ENCODE data around the gene MYL12B.

The MYL12B gene

DNA sequence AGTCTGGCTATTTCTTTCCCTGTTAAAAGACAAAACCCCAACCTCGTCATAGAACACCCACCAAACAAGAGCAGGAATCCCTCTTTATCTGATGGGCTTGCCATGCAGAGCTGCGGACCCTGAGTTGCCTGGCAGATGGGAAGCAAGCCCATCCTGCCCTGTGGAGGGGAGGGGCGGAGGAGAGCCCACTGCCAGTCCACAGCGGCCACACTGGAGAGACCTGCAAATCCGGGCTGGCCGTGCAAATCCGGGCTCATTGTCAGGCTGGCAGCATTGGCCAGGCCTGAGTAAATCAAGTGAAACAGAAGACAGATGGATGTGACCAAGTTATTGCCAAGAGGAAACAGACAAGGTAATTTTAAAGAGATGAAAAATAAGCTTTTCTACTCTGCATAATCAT lies 22.0 kb downstream of the MYL12B start:
- no peak for DNase-seq
- no peaks in the 10 kb centered on the region for H3K36me3 ChIP-seq (replicated peaks; ENCODE audit: insufficient read depth, low read length)
- H3K9ac ChIP-seq (ENCODE audit: low read length): no peak overlapping the region
- H4K20me1 ChIP-seq (ENCODE audit: insufficient read depth, low read length): no peaks in the 10 kb centered on the region
- H3F3A ChIP-seq (ENCODE audit: insufficient read depth, low read length): peaks cover under 1% of the 10 kb centered on the region; the same call in 1 of the 2 replicates
- H2AFZ ChIP-seq (ENCODE audit: low read length): no peak overlapping the region
- H3K27me3 ChIP-seq (replicated peaks; ENCODE audit: insufficient read depth, low read length): peaks cover 11% of the 10 kb centered on the region; the same call in 1 of the 2 replicates
- TF ChIP-seq, protein P1, sequence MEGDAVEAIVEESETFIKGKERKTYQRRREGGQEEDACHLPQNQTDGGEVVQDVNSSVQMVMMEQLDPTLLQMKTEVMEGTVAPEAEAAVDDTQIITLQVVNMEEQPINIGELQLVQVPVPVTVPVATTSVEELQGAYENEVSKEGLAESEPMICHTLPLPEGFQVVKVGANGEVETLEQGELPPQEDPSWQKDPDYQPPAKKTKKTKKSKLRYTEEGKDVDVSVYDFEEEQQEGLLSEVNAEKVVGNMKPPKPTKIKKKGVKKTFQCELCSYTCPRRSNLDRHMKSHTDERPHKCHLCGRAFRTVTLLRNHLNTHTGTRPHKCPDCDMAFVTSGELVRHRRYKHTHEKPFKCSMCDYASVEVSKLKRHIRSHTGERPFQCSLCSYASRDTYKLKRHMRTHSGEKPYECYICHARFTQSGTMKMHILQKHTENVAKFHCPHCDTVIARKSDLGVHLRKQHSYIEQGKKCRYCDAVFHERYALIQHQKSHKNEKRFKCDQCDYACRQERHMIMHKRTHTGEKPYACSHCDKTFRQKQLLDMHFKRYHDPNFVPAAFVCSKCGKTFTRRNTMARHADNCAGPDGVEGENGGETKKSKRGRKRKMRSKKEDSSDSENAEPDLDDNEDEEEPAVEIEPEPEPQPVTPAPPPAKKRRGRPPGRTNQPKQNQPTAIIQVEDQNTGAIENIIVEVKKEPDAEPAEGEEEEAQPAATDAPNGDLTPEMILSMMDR (IDR thresholded peaks at IDR 0.05; ENCODE audit: low read length): no peak
- TF ChIP-seq EZH2 (optimal IDR thresholded peaks at IDR 0.05; ENCODE audit: low read depth, low read length): no peak
- no peak for TF ChIP-seq EZH2phosphoT487 (IDR thresholded peaks at IDR 0.05; ENCODE audit: low read length)
- no peaks in the 10 kb centered on the region for H3K79me2 ChIP-seq (ENCODE audit: low read length)
- no peak overlapping the region for H3K4me2 ChIP-seq (ENCODE audit: low read depth, low read length)
- H3K4me1 ChIP-seq (ENCODE audit: low read length): peaks cover 6% of the 10 kb centered on the region; the same call in 1 of the 2 replicates
- no peaks in the 10 kb centered on the region for H3K9me3 ChIP-seq (replicated peaks; ENCODE audit: insufficient read depth, low read length)
- H3K27ac ChIP-seq (ENCODE audit: low read length): no peak overlapping the region
- H3K9me2 ChIP-seq (replicated peaks; ENCODE audit: insufficient read depth, low read length): no peaks in the 10 kb centered on the region
- no peak overlapping the region for H3K4me3 ChIP-seq (ENCODE audit: low read length)

DNA sequence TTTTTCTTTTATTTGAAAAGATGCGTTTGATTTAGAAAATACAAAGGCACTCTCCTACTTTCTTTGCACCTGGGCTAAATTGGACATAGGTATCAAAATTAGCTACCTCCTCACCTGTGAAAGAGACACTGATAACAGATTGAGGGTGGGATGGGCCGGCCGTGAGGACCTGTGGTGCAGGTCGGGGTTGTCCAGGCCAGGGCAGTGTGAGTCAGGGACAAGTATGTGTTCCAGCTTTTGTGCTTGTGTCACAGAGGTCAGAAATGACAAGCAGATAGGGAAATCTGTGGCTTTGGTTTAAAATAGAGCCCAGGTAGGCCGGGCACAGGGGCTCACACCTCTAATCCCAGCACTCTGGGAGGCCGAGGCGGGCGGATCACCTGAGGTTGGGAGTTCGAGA lies 22.6 kb downstream of the MYL12B start:
- Histone ChIP-seq H3K4me3 (ENCODE audit: low read length) (no peak overlapping the region), H3K27me3 (replicated peaks; ENCODE audit: insufficient read depth, low read length) (peaks cover 11% of the 10 kb centered on the region; the same call in 1 of the 2 replicates), H3K36me3 (replicated peaks; ENCODE audit: insufficient read depth, low read length) (no peaks in the 10 kb centered on the region), H3K9ac (ENCODE audit: low read length) (no peak overlapping the region), H3F3A (ENCODE audit: insufficient read depth, low read length) (no peaks in the 10 kb centered on the region), H3K27ac (ENCODE audit: low read length) (no peak overlapping the region), H3K9me3 (replicated peaks; ENCODE audit: insufficient read depth, low read length) (no peaks in the 10 kb centered on the region), H3K79me2 (ENCODE audit: low read length) (no peaks in the 10 kb centered on the region), H3K4me1 (ENCODE audit: low read length) (0 out of 2 replicates have a peak, but pooled peaks cover 2% of the 10 kb centered on the region), H3K9me2 (replicated peaks; ENCODE audit: insufficient read depth, low read length) (no peaks in the 10 kb centered on the region), H4K20me1 (ENCODE audit: insufficient read depth, low read length) (no peaks in the 10 kb centered on the region), H3K4me2 (ENCODE audit: low read depth, low read length) (no peak overlapping the region), H2AFZ (ENCODE audit: low read length) (no peak overlapping the region)
- TF ChIP-seq, protein P1 (IDR thresholded peaks at IDR 0.05; ENCODE audit: low read length): no peak
- TF ChIP-seq EZH2phosphoT487 (IDR thresholded peaks at IDR 0.05; ENCODE audit: low read length): no peak
- no peak for DNase-seq

DNA sequence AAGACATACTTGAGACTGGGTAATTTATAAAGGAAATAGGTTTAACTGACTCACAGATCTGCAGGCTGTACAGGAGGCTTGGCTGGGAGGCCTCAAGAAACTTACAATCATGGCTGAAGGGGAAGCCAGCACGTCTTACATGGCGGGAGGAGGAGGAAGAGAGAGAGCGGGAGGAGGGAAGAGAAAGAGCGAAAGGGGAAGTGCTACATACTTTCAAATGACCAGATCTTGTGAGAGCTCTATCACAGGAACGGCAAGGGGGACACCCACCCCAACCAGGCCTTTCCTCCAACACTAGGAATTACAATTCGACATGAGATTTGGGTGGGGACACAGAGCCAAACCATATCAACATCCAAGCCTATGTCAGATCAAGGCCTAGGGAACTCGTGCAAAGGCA lies 24.2 kb downstream of the MYL12B start:
- Histone ChIP-seq H4K20me1 (ENCODE audit: insufficient read depth, low read length) (no peaks in the 10 kb centered on the region), H3K36me3 (replicated peaks; ENCODE audit: insufficient read depth, low read length) (no peaks in the 10 kb centered on the region), H3K79me2 (ENCODE audit: low read length) (no peaks in the 10 kb centered on the region), H3K4me1 (ENCODE audit: low read length) (no peaks in the 10 kb centered on the region), H3F3A (ENCODE audit: insufficient read depth, low read length) (no peaks in the 10 kb centered on the region), H3K4me3 (ENCODE audit: low read length) (no peak overlapping the region), H3K27ac (ENCODE audit: low read length) (no peak overlapping the region), H3K4me2 (ENCODE audit: low read depth, low read length) (no peak overlapping the region), H3K27me3 (replicated peaks; ENCODE audit: insufficient read depth, low read length) (peaks cover 11% of the 10 kb centered on the region; the same call in 1 of the 2 replicates), H2AFZ (ENCODE audit: low read length) (no peak overlapping the region), H3K9ac (ENCODE audit: low read length) (no peak overlapping the region), H3K9me3 (replicated peaks; ENCODE audit: insufficient read depth, low read length) (no peaks in the 10 kb centered on the region), H3K9me2 (replicated peaks; ENCODE audit: insufficient read depth, low read length) (no peaks in the 10 kb centered on the region)
- TF ChIP-seq EZH2phosphoT487 (IDR thresholded peaks at IDR 0.05; ENCODE audit: low read length) (no peak), EZH2 (optimal IDR thresholded peaks at IDR 0.05; ENCODE audit: low read depth, low read length) (no peak)
- TF ChIP-seq, protein P1 (IDR thresholded peaks at IDR 0.05; ENCODE audit: low read length): no peak
- DNase-seq: no peak

All from MM.1S (cell line).